GM19438 (cell line): ENCODE results near the gene PTPRK.

Experiments used
- ATAC-seq: cut with Tn5 transposase; IDR thresholded peaks from one replicate; pipeline ENCODE4 v1.9.1; 2021; ENCODE audit warnings: low read depth; ENCODE audit not compliant: unreplicated experiment

The PTPRK gene

GRCh38 chr6:128062882-128063603 lies 457.4 kb downstream of the PTPRK start:
- no peak for ATAC-seq

- no peak for ATAC-seq
Measured at GRCh38 chr6:128057946-128058345, 462.5 kb downstream of the PTPRK start.

DNA sequence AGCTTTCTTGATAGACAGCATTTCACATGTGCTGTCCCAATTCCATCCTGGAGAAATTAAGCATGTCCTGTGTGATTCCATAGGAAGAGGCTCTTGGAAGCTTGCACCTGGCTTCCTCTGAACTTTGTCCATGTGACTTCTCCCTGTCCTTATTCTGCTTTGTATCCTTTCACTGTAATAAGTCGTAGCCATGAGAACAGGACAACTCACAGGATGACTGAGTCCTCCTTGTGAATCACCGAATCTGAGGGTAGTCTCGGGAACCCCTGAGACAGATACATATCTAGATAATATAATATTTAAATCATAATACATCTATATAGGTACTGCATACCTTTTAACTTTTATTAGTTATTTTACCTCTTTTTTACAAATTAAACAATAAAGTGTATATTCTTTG lies 462.9 kb downstream of the PTPRK start:
- no peak for ATAC-seq

GRCh38 chr6:128053109-128053508 lies 467.3 kb downstream of the PTPRK start:
- no peak for ATAC-seq

DNA sequence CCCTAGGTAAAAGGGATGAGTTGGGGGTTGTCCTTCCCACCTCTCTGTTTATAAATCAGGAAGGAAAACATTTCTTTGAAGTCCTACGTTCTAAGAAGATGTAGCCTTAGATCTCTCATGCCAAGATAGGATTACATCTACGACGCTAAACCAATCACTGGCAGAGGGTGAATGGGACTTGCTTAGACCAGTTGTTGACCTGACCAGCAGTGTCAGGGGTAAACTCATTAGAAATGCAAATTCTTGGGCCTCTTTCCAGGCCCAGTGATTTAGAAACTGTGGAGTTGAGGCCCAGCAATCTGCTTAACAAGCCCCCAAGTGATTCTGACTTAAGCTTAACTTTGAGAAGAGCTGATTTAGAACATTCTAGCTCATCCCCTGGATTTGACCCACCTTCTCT lies 472.4 kb downstream of the PTPRK start:
- no peak for ATAC-seq

- no peak for ATAC-seq
Measured at GRCh38 chr6:128046033-128046432, 474.4 kb downstream of the PTPRK start.

DNA sequence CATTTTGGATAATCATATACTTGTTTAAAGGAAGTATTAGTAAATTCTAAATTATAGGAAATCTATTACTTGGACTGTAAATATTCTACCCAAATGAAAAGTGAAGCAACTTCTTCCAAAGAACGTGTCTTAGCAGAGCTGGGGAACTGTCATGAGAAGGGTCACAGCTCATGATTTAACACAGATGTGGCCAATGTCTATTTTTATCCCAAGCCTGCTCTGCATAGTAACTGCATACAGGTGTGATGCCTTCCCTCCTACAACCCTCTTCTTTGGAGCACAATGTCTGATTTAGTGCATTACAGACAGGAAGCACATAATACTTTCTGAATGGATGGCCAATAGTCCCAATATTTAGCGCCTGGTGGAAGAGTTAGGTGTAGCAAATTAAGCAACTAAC lies 480.9 kb downstream of the PTPRK start:
- ATAC-seq, result no peak

- no peak for ATAC-seq
Measured at GRCh38 chr6:128036808-128037570, 483.4 kb downstream of the PTPRK start.

DNA sequence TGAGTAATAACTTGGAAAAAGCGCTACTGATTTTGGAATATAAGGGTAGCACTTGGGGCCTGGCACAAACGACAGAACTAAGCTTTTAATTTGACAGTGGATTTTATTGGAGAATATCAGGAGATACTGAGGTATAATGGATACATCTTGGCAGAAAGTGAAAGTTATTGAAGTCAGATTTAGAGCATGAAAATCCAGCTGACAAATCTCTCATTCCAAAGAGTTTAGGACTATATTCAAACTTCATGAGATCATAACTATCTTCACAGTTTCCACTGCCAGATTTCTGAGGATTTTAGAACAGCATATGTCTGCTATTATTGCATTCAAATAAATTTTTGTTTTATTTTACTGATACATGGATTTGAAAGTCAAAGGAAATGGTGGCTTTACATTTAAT lies 487.2 kb downstream of the PTPRK start:
- ATAC-seq, result no peak

GRCh38 chr6:128032042-128032441 lies 488.4 kb downstream of the PTPRK start:
- no peak for ATAC-seq

- ATAC-seq, result no peak
Measured at GRCh38 chr6:128029826-128030225, 490.6 kb downstream of the PTPRK start.

DNA sequence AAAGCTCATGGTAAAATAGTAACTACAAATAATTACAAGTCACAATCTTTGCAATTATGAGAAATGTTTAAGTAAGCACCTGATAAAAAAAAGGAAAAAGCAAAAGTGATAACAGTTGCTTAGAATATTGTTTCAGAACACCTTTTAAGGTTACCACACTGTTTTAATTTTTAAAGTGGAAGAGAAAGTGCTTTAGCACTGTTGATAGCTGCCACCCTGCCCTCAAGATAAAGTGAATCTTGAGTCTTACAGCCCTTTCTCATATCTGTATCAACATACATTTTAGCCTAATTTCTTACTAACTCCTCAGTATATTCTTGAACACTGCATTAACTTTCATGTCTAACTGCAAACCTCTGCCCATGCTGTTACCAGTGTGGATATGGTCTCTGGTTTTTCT lies 492.2 kb downstream of the PTPRK start:
- ATAC-seq, result no peak

- ATAC-seq, result no peak
Measured at GRCh38 chr6:128025478-128025877, 494.9 kb downstream of the PTPRK start.

GRCh38 chr6:128024969-128025368 lies 495.4 kb downstream of the PTPRK start:
- no peak for ATAC-seq

DNA sequence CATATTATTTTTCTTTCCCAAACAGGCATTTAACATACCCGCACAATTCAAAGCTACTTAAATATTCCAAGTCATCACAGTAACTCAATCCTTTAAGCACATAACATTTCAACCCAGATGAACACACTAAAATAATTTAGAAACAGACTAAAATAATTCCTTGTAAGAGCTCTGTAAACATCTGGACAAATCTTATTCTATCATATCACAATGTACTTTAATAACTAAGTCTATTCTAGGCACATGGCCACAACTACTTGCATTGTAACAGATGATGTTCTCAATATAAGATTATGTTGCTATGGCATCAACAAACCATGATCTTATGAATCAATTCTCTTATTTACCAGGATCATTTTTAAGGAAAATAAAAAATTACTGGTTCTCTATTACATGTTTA lies 496.4 kb downstream of the PTPRK start:
- no peak for ATAC-seq

- no peak for ATAC-seq
Measured at GRCh38 chr6:128018821-128019220, 501.6 kb downstream of the PTPRK start.

DNA sequence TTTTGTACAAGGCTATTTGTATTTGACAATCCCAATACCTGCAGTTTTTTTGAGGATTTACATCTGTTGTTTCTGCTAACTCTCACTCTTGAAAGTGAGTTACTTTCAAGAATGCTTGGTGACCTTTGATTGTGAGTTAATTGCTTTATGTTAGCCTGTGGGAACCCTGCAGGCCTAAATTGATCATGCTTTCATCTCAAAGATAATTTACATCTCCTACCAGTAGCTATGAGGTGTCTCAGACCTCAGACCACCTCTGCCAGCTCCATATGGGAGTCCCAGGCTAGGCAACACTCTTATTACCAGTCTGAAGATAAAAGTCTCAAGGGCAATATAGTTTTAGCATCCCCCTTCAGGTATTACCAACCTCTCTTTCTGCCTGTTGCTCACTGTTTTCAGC lies 503.1 kb downstream of the PTPRK start:
- no peak for ATAC-seq

GRCh38 chr6:128007658-128008057 lies 512.7 kb downstream of the PTPRK start:
- ATAC-seq, result no peak

GRCh38 chr6:128005009-128005408 lies 515.4 kb downstream of the PTPRK start:
- no peak for ATAC-seq

DNA sequence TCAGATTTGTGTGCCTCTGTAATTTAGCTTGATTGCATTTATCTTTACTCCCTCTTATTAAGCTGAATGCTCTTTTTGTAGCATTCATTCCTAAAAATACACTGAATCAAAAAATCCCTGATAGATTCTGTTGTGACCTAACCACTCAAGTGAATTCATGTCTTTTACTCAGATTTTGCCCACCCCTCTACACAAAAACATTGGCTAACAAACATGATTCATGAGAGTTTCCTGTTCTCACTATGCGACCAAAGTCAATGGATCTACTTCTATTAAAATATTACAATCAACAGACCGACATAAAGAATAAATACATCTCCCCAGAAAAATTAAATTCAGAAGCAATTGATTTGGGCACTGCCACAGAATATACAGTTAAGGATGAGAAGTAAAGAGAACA lies 520.0 kb downstream of the PTPRK start:
- ATAC-seq, result no peak

DNA sequence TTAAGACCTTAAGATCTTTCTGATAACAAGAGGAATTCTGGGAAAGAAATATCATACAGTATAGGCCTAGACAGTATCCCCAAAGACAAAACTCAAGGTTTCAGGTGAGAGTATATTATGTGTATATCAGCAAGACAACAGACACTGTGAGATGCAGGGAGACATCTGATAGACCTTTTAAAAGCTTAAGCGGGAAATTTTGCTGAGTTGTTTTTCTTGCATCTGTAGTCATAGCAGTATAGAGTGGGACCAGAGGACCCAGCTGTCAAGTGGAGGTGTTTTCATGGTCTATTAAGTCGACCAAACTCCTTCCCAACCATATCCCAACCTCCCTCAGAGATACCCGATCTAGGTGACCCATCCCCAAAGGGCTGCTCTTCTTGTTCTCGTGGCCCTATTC lies 521.4 kb downstream of the PTPRK start:
- no peak for ATAC-seq

GRCh38 chr6:127997496-127998164 lies 522.8 kb downstream of the PTPRK start:
- no peak for ATAC-seq
